ENCODE data around the gene FNTB.

The FNTB gene

GRCh38 chr14:65045709-65046108 lies 59.0 kb downstream of the FNTB start:
- Histone ChIP-seq H3K27ac (ENCODE audit: low read depth, low read length) (no peak overlapping the region), H3K36me3 (ENCODE audit: control insufficient read depth, low read length) (peaks cover 15% of the 10 kb centered on the region), H3K4me3 (ENCODE audit: low read length) (no peak overlapping the region), H4K20me1 (ENCODE audit: control insufficient read depth, insufficient read depth, low read depth, low read length) (no peaks in the 10 kb centered on the region), H3K79me2 (ENCODE audit: control insufficient read depth, low read length) (no peaks in the 10 kb centered on the region), H3K9me2 (replicated peaks; ENCODE audit: control insufficient read depth, low read length) (no peaks in the 10 kb centered on the region), H3F3A (ENCODE audit: control insufficient read depth, insufficient read depth) (no peaks in the 10 kb centered on the region), H3K4me2 (ENCODE audit: low read length) (no peak overlapping the region), H3K9me3 (ENCODE audit: control insufficient read depth, insufficient read depth, low read length) (no peaks in the 10 kb centered on the region), H3K4me1 (ENCODE audit: control insufficient read depth, low read length) (no peaks in the 10 kb centered on the region), H3K27me3 (ENCODE audit: control insufficient read depth, low read length) (no peaks in the 10 kb centered on the region)
- TF ChIP-seq CTCF (IDR thresholded peaks at IDR 0.05; ENCODE audit: low read depth, low read length, poor library complexity, severe bottlenecking) (no peak), EZH2phosphoT487 (IDR thresholded peaks at IDR 0.05; ENCODE audit: borderline replicate concordance, low read length) (no peak)

GRCh38 chr14:65052832-65053231 lies 66.1 kb downstream of the FNTB start:
- Histone ChIP-seq H4K20me1 (ENCODE audit: control insufficient read depth, insufficient read depth, low read depth, low read length) (no peaks in the 10 kb centered on the region), H3K27ac (ENCODE audit: low read depth, low read length) (no peak overlapping the region), H3K27me3 (ENCODE audit: control insufficient read depth, low read length) (no peaks in the 10 kb centered on the region), H3K4me2 (ENCODE audit: low read length) (no peak overlapping the region), H3K79me2 (ENCODE audit: control insufficient read depth, low read length) (no peaks in the 10 kb centered on the region), H3F3A (ENCODE audit: control insufficient read depth, insufficient read depth) (no peaks in the 10 kb centered on the region), H3K4me3 (ENCODE audit: low read length) (no peak overlapping the region), H3K4me1 (ENCODE audit: control insufficient read depth, low read length) (no peaks in the 10 kb centered on the region), H3K9me3 (ENCODE audit: control insufficient read depth, insufficient read depth, low read length) (no peaks in the 10 kb centered on the region), H3K9me2 (replicated peaks; ENCODE audit: control insufficient read depth, low read length) (no peaks in the 10 kb centered on the region), H3K36me3 (ENCODE audit: control insufficient read depth, low read length) (peaks cover 2% of the 10 kb centered on the region; the same call in 1 of the 2 replicates)
- TF ChIP-seq CTCF (IDR thresholded peaks at IDR 0.05; ENCODE audit: low read depth, low read length, poor library complexity, severe bottlenecking) (no peak), EZH2phosphoT487 (IDR thresholded peaks at IDR 0.05; ENCODE audit: borderline replicate concordance, low read length) (no peak)

GRCh38 chr14:65053466-65053865 lies 66.8 kb downstream of the FNTB start:
- no peaks in the 10 kb centered on the region for H4K20me1 ChIP-seq (ENCODE audit: control insufficient read depth, insufficient read depth, low read depth, low read length)
- no peaks in the 10 kb centered on the region for H3K9me2 ChIP-seq (replicated peaks; ENCODE audit: control insufficient read depth, low read length)
- no peaks in the 10 kb centered on the region for H3K4me1 ChIP-seq (ENCODE audit: control insufficient read depth, low read length)
- no peak overlapping the region for H3K27ac ChIP-seq (ENCODE audit: low read depth, low read length)
- H3K36me3 ChIP-seq (ENCODE audit: control insufficient read depth, low read length), result peaks cover 2% of the 10 kb centered on the region; the same call in 1 of the 2 replicates
- no peak overlapping the region for H3K4me2 ChIP-seq (ENCODE audit: low read length)
- H3F3A ChIP-seq (ENCODE audit: control insufficient read depth, insufficient read depth), result no peaks in the 10 kb centered on the region
- H3K79me2 ChIP-seq (ENCODE audit: control insufficient read depth, low read length), result no peaks in the 10 kb centered on the region
- no peaks in the 10 kb centered on the region for H3K9me3 ChIP-seq (ENCODE audit: control insufficient read depth, insufficient read depth, low read length)
- no peak overlapping the region for H3K4me3 ChIP-seq (ENCODE audit: low read length)
- TF ChIP-seq CTCF (IDR thresholded peaks at IDR 0.05; ENCODE audit: low read depth, low read length, poor library complexity, severe bottlenecking) (no peak), EZH2phosphoT487 (IDR thresholded peaks at IDR 0.05; ENCODE audit: borderline replicate concordance, low read length) (no peak)
- no peaks in the 10 kb centered on the region for H3K27me3 ChIP-seq (ENCODE audit: control insufficient read depth, low read length)
